Uterus (tissue), 4 donors: Measurements from ENCODE around the gene MRPL22. TPM values are rescaled to one million over a fixed set of nuclear protein-coding genes. Genes with fewer than 3 reads are reported as not detected.

Source experiments
- DNase-seq, 2 donors: peaks; one replicate each; pipeline ENCODE4 v3.0.0-alpha.2; 2019 to 2020
- H3K27ac ChIP-seq, 2 donors: fragments of 200-600 bp; sonication (generic); 1 replicate in 1 of 2; 2 replicates in 1 of 2; pipeline ENCODE4 v1.5.1; 2016 to 2018
- H3K27me3 ChIP-seq, 2 donors: fragments of 200-600 bp; sonication (generic); one replicate each; pipeline ENCODE4 v1.5.1; 2018 to 2019; ENCODE audit warnings: control low read depth in 1 of 2
- H3K36me3 ChIP-seq, 2 donors: fragments of 200-600 bp; sonication (generic); one replicate each; pipeline ENCODE4 v1.5.1; 2019; ENCODE audit warnings: control low read depth in 1 of 2
- H3K4me1 ChIP-seq, 2 donors: fragments of 200-600 bp; sonication (generic); one replicate each; pipeline ENCODE4 v1.5.1; 2018 to 2019; ENCODE audit warnings: control low read depth in 1 of 2
- H3K4me3 ChIP-seq, 2 donors: fragments of 200-600 bp; sonication (generic); 1 replicate in 1 of 2; 2 replicates in 1 of 2; pipeline ENCODE4 v1.5.1; 2018 to 2019; ENCODE audit warnings: mild to moderate bottlenecking in 1 of 2
- H3K9me3 ChIP-seq, 2 donors: fragments of 200-600 bp; sonication (generic); one replicate each; pipeline ENCODE4 v1.5.1; 2019; ENCODE audit warnings: control low read depth in 1 of 2
- POLR2A ChIP-seq, 2 donors: fragments of 450-650 bp; IDR thresholded peaks; one replicate each; pipeline ENCODE4 v1.6.1; 2016; ENCODE audit warnings: antibody characterized with exemption in 2 of 2, mild to moderate bottlenecking in 1 of 2, moderate library complexity in 1 of 2
- intact Hi-C: fragments of 100-400 bp; cut with DNase I; formaldehyde crosslinking; loops from one replicate; pipeline ENCODE4 v1.15.1; 2023; ENCODE audit warnings: low total_unique reads
- total RNA-seq, 4 donors: library from RNA; depleted of rRNA in 3 of 4; stranded (reverse); fragments of >200 nt in 3 of 4; gene quantifications; one replicate each; pipeline versions ENCODE4 v1.1.0 to v1.2.4, GENCODE V29; 2014 to 2023
- TF ChIP-seq, protein P1 (sequence below), 4 experiments: fragments of 200-600 bp in 2 of 4; fragments of 450-650 bp in 2 of 4; sonication (generic) in 2 of 4; IDR thresholded peaks; one replicate each; pipeline ENCODE4 v1.5.1; 2016 to 2019; ENCODE audit warnings: antibody characterized with exemption in 4 of 4, mild to moderate bottlenecking in 2 of 4, moderate library complexity in 1 of 4
- donor health status: DM: yes; HTN: yes; CAD: no.

Gene MRPL22
- total RNA-seq, 4 donors from 2014 or later, result 12.6 to 39.2 (median 22.7) TPM

DNA sequence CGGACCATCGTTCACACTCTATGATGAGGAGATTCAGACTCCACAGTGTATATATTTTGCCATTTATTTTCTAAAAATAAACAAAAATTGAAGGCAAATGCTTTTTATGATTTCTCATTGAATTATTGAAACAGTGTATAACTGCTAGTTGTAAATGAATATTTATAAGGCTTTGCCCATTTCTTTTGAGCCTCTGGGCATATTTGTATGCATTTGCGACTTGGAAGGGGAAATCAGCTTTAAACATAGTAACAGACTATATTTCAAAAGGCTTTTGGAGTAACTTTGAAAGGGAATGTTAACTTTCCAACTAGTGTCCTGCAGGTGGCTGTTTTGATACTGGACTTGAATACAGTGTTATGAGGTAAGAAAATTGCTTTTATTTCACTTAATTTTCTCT is 26.0 kb downstream of the MRPL22 start:
- H3K4me3 ChIP-seq, result no peak overlapping the region
- H3K27me3 ChIP-seq, result no peaks in the 10 kb centered on the region
- no peak for DNase-seq
- no peaks in the 10 kb centered on the region for H3K9me3 ChIP-seq
- no peak overlapping the region for H3K27ac ChIP-seq
- no peak for TF ChIP-seq POLR2A (IDR thresholded peaks at IDR 0.05)
- TF ChIP-seq, protein P1, sequence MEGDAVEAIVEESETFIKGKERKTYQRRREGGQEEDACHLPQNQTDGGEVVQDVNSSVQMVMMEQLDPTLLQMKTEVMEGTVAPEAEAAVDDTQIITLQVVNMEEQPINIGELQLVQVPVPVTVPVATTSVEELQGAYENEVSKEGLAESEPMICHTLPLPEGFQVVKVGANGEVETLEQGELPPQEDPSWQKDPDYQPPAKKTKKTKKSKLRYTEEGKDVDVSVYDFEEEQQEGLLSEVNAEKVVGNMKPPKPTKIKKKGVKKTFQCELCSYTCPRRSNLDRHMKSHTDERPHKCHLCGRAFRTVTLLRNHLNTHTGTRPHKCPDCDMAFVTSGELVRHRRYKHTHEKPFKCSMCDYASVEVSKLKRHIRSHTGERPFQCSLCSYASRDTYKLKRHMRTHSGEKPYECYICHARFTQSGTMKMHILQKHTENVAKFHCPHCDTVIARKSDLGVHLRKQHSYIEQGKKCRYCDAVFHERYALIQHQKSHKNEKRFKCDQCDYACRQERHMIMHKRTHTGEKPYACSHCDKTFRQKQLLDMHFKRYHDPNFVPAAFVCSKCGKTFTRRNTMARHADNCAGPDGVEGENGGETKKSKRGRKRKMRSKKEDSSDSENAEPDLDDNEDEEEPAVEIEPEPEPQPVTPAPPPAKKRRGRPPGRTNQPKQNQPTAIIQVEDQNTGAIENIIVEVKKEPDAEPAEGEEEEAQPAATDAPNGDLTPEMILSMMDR (IDR thresholded peaks at IDR 0.05), result no peak
- intact Hi-C loops, result no loop called here
- H3K4me1 ChIP-seq, result no peaks in the 10 kb centered on the region
- H3K36me3 ChIP-seq, result no peaks in the 10 kb centered on the region

DNA sequence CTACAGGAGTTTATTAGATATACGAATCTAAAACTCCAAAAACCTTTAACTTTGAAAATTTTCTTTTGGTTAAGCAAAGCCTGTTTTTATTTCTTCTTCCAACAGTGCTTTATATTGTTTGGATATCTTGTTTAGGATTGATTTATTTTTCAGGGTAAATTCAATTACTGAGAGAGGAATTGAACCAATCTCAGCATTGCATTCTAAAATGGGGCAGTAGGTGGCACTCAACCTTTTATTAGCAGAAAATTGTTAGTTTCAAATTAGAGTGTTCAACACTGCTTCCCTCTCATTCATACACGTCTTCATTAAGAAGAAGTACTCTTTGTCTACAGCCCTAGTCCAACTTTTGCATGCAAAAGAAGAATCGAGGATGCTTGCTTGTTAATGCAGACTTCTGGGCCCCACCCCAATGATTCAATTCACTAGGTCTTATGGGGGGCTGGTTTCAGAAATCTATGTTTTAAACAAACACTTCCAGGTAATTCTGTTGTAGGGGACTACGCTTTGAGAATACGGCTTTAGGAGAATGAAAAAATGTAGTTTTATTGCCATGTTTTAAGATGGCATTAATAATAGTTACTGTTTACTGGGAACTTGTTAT is 26.6 kb downstream of the MRPL22 start:
- Histone ChIP-seq H3K4me1 (no peaks in the 10 kb centered on the region), H3K9me3 (no peaks in the 10 kb centered on the region), H3K4me3 (no peak overlapping the region), H3K27me3 (no peaks in the 10 kb centered on the region), H3K36me3 (no peaks in the 10 kb centered on the region), H3K27ac (no peak overlapping the region)
- no peak for DNase-seq
- intact Hi-C loops, result no loop called here
- TF ChIP-seq POLR2A (IDR thresholded peaks at IDR 0.05), result no peak
- TF ChIP-seq, protein P1 (IDR thresholded peaks at IDR 0.05), result peak in 2 of 4 experiments; percentile 9 to 11

DNA sequence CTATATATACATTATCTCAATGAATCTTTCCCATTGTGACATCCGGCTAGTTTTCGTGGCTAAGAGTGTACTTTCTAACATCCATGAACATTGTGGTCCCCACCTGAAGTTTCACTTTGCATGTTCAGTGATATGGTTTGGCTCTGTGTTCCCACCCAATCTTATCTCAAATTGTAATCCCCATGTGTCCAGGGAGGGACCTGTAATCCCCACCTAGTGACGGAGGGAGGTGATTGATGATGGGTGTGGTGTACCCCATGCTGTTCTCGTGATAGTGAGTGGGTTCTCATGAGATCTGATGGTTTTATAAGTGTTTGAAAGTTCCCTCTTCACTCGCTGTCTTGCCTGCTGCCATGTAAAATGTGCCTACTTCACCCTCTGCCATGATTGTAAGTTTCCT is 28.1 kb downstream of the MRPL22 start:
- TF ChIP-seq POLR2A (IDR thresholded peaks at IDR 0.05), result no peak
- TF ChIP-seq, protein P1 (IDR thresholded peaks at IDR 0.05), result no peak
- Histone ChIP-seq H3K27ac (no peak overlapping the region), H3K4me3 (no peak overlapping the region), H3K4me1 (no peaks in the 10 kb centered on the region), H3K27me3 (no peaks in the 10 kb centered on the region), H3K9me3 (no peaks in the 10 kb centered on the region), H3K36me3 (no peaks in the 10 kb centered on the region)
- no peak for DNase-seq
- intact Hi-C loops, result no loop called here

DNA sequence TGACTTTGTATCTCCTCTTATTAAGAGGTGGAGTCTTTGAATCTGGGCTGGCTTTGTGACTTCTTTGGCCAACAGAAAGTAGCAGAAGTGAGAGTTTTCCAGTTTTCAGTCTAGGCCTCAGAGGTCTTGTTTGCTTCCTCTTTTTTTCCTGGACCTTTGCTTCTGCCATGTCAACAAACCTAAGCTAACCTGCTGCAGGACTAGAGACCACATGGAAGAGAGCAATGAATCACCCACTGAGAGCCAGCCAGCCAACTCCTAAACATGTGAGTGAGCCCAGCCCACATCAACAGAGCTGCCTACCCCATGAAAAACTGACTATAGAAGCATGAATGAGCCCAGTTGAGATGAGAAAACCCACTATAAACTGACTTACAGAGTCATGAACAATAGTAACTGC is 29.9 kb downstream of the MRPL22 start:
- TF ChIP-seq POLR2A (IDR thresholded peaks at IDR 0.05), result no peak
- TF ChIP-seq, protein P1 (IDR thresholded peaks at IDR 0.05), result no peak
- Histone ChIP-seq H3K27me3 (no peaks in the 10 kb centered on the region), H3K4me1 (no peaks in the 10 kb centered on the region), H3K27ac (no peak overlapping the region), H3K36me3 (no peaks in the 10 kb centered on the region), H3K4me3 (no peak overlapping the region), H3K9me3 (no peaks in the 10 kb centered on the region)
- intact Hi-C loops, result no loop called here
- no peak for DNase-seq

DNA sequence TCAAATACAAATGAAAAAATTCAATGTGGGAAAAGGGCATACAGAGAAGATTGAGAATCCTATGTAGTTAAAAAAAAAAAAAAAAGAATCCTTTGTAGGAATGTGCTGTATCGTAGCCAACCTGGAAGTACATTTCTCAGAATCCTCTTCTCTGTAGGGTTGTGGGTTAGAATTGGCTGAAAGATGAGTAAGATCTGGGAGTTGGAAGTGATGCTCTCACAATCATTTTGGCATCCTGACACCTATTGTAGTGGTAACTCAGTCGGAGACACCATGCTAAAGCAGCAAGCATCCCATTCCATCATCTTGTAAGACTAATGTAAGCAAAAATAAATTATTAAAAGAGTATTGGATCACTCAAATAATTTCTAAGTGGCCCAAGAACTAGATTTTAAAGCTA is 30.6 kb downstream of the MRPL22 start:
- intact Hi-C loops, result no loop called here

More for the DNA sequence above, 30.6 kb downstream of the MRPL22 start:
- Histone ChIP-seq H3K36me3 (no peaks in the 10 kb centered on the region), H3K4me3 (no peak overlapping the region), H3K27me3 (no peaks in the 10 kb centered on the region), H3K9me3 (no peaks in the 10 kb centered on the region), H3K4me1 (no peaks in the 10 kb centered on the region), H3K27ac (no peak overlapping the region)
- TF ChIP-seq, protein P1 (IDR thresholded peaks at IDR 0.05), result no peak
- TF ChIP-seq POLR2A (IDR thresholded peaks at IDR 0.05), result no peak
- DNase-seq, result no peak
